Muscle layer of colon (tissue), 2 donors: ENCODE data around the gene PRKAR2A.
"Not testable (repeated sequence)": the region's sequence is repeated elsewhere in the genome, so short reads cannot be mapped to it uniquely, and the experiment has no call there.

Experiments
- H3K27ac ChIP-seq: one replicate; pipeline ENCODE4 v1.7.0; 2013; ENCODE audit warnings: low read depth, mild to moderate bottlenecking, low read length, moderate library complexity
- H3K27me3 ChIP-seq, 2 donors: one replicate each; pipeline ENCODE4 v1.7.0; 2013; ENCODE audit warnings: low read length in 2 of 2, mild to moderate bottlenecking in 2 of 2; ENCODE audit not compliant: insufficient read depth in 2 of 2, control insufficient read depth in 1 of 2
- H3K36me3 ChIP-seq: one replicate; pipeline ENCODE4 v1.7.0; 2013; ENCODE audit warnings: mild to moderate bottlenecking, low read length; ENCODE audit not compliant: insufficient read depth
- H3K4me1 ChIP-seq: one replicate; pipeline ENCODE4 v1.7.0; 2013; ENCODE audit warnings: mild to moderate bottlenecking, low read length; ENCODE audit not compliant: insufficient read depth
- H3K4me3 ChIP-seq, 2 donors: one replicate each; pipeline ENCODE4 v1.7.0; 2013; ENCODE audit warnings: low read length in 2 of 2, low read depth in 1 of 2, mild to moderate bottlenecking in 1 of 2, moderate library complexity in 1 of 2
- H3K9ac ChIP-seq: one replicate; pipeline ENCODE4 v1.7.0; 2013; ENCODE audit warnings: low read length
- H3K9me3 ChIP-seq: one replicate; pipeline ENCODE4 v1.7.0; 2013; ENCODE audit warnings: mild to moderate bottlenecking, low read length
- donor health status: abdominal sarcoma.
- donor health status: Adenocarcinoma of cecum.

Gene PRKAR2A

DNA sequence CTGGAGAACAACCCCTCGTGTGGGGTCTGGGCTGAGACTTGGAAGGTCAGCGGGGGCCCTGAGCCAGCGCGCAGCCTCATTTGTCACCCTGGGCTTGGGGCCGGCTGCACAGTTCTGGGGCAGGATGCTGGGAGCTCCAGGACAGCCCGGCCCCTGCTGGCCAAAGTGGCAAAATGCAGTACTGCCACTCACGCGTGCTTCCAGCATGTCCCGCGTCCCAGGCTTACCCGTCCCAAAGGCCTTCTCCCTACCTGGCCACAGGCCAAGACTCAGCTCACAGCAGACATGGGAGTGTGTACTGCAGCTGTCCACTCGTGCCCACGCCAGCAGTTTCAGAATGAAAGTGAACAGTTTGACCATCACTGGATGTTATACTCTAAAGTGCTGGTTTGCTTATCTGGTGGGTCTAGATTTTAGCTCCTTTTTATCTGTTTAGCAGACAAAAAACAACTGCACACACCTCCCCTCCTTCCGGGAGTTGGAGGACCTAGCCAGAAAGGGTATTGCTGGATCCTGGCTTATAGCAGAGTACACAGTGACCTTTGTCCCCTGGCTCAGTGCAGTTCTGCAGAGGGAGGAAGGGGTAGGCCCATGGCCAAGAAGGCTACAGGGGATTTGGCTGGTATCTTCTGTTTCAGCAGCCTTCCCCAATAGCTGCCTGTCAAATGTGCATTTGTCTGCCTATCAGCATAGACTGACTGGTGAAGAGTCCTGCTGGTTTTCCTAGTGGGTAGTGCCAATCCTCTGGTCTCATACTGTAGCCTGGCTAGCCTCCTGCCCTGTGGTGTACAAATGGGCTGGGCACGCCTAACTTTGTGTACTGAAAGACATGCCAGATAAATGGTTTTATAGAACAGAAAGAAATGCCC is 107.5 kb downstream of the PRKAR2A start:
- H3K9ac ChIP-seq = peak overlapping the region; percentile 17
- peaks cover 30% of the 10 kb centered on the region for H3K4me1 ChIP-seq
- H3K9me3 ChIP-seq = no peaks in the 10 kb centered on the region
- no peaks in the 10 kb centered on the region for H3K27me3 ChIP-seq
- peak overlapping the region; percentile 14 to 48 for H3K4me3 ChIP-seq
- peak overlapping the region; percentile 32 for H3K27ac ChIP-seq
- H3K36me3 ChIP-seq = no peaks in the 10 kb centered on the region

- Histone ChIP-seq H3K36me3 (no peaks in the 10 kb centered on the region), H3K4me3 (peak overlapping the region; percentile 14 to 48), H3K4me1 (peaks cover 30% of the 10 kb centered on the region), H3K9ac (no peak overlapping the region), H3K27ac (no peak overlapping the region), H3K9me3 (no peaks in the 10 kb centered on the region), H3K27me3 (no peaks in the 10 kb centered on the region)
These were observed 108.1 kb downstream of the PRKAR2A start for GRCh38 chr3:48739617-48739954.

- no peak overlapping the region for H3K27ac ChIP-seq
These were observed 108.6 kb downstream of the PRKAR2A start for GRCh38 chr3:48738926-48739616.

GRCh38 chr3:48738144-48738536 is 109.5 kb downstream of the PRKAR2A start:
- no peak overlapping the region for H3K27ac ChIP-seq
- peaks cover 30% of the 10 kb centered on the region for H3K4me1 ChIP-seq

More at GRCh38 chr3:48738926-48739616, 108.6 kb downstream of the PRKAR2A start:
- H3K27me3 ChIP-seq = no peaks in the 10 kb centered on the region
- H3K9me3 ChIP-seq = no peaks in the 10 kb centered on the region
- H3K36me3 ChIP-seq = no peaks in the 10 kb centered on the region
- peaks cover 30% of the 10 kb centered on the region for H3K4me1 ChIP-seq
- H3K9ac ChIP-seq = no peak overlapping the region
- peak overlapping the region in 1 of 2 donors; percentile 48 for H3K4me3 ChIP-seq

DNA sequence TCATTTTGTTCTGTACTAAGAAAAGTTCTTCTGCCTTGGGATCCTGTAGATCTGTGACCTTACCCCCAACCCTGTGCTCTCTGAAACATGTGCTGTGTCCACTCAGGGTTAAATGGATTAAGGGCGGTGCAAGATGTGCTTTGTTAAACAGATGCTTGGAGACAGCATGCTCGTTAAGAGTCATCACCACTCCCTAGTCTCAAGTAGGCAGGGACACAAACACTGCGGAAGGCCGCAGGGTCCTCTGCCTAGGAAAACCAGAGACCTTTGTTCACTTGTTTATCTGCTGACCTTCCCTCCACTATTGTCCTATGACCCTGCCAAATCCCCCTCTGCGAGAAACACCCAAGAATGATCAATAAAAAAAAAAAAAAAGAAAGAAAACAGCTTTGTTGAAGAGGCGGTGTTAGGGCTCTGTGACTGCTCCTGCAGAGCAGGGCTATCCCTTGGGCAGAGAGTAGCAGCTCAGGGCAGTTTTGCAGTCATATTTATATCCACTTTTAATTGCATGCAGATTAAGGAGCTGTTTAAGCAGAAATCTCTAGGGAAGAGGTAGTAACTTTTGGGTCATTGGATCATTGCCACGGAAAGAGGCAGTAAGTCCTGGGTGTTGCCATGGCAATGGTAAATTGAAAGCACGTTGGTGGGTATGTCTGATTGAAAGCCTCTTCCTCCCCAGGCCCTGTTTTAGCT is 112.5 kb downstream of the PRKAR2A start:
- H3K9ac ChIP-seq, H3K36me3 ChIP-seq, H3K4me3 ChIP-seq, H3K27ac ChIP-seq, H3K27me3 ChIP-seq, H3K9me3 ChIP-seq: not testable (repeated sequence)
- H3K4me1 ChIP-seq = peaks cover 24% of the 10 kb centered on the region

More at GRCh38 chr3:48738144-48738536, 109.5 kb downstream of the PRKAR2A start:
- Histone ChIP-seq H3K27me3 (no peaks in the 10 kb centered on the region), H3K4me3 (no peak overlapping the region), H3K9ac (no peak overlapping the region), H3K36me3 (no peaks in the 10 kb centered on the region), H3K9me3 (no peaks in the 10 kb centered on the region)

- H3K36me3 ChIP-seq, H3K27me3 ChIP-seq, H3K9me3 ChIP-seq, H3K4me3 ChIP-seq, H3K9ac ChIP-seq, H3K27ac ChIP-seq: not testable (repeated sequence)
- H3K4me1 ChIP-seq = peaks cover 18% of the 10 kb centered on the region
These were observed 113.1 kb downstream of the PRKAR2A start for GRCh38 chr3:48734541-48734940.

- not testable (repeated sequence) for H3K9me3 ChIP-seq, H3K36me3 ChIP-seq, H3K9ac ChIP-seq, H3K27ac ChIP-seq, H3K27me3 ChIP-seq, H3K4me3 ChIP-seq
- peaks cover 12% of the 10 kb centered on the region for H3K4me1 ChIP-seq
These were observed 113.7 kb downstream of the PRKAR2A start for GRCh38 chr3:48733752-48734518.

DNA sequence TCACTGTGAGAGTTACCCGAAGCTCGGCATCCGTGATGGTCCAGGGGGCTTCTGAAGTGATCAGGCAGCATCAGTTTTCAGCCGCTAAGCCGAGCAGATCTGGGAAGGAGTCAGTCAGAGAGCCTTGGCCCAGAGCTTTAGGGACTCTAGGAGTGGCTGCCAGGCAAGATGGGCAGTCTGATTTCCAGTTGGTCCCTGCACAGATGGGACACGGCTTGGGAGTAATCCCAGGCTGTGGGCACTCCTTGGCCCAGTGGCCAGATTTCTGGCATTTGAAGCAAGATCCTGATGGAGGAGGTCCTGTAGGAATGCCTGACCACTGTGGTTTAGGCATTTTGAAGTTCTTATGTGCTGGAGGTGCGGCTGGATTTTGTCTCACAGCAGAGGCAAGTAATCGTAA is 120.2 kb downstream of the PRKAR2A start:
- no peaks in the 10 kb centered on the region for H3K4me1 ChIP-seq
- no peak overlapping the region for H3K27ac ChIP-seq
- H3K9ac ChIP-seq = no peak overlapping the region
- no peaks in the 10 kb centered on the region for H3K9me3 ChIP-seq
- no peaks in the 10 kb centered on the region for H3K36me3 ChIP-seq
- H3K27me3 ChIP-seq = no peaks in the 10 kb centered on the region
- H3K4me3 ChIP-seq = no peak overlapping the region

GRCh38 chr3:48725185-48725855 is 122.4 kb downstream of the PRKAR2A start:
- not testable (repeated sequence) for H3K27ac ChIP-seq, H3K9ac ChIP-seq, H3K36me3 ChIP-seq, H3K9me3 ChIP-seq, H3K4me1 ChIP-seq, H3K4me3 ChIP-seq, H3K27me3 ChIP-seq

DNA sequence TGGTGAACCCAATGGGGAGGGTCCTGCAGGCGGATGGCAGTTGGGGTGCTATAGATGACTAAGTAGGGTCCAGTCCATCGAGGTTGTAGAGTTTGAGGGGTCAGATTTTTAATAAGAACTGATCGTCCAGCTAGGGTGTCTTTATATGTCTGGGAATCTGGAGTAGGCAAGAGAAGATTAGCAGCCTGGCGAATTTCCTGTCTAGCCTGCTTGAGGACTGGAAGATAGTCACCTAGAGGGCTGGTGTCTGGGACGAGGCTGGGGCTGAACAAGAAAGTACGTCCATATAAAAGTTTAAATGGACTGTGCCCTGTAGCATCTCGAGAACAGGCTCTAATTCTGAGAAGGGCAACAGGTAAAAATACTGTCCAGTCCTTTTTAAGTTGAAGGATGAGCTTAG is 123.9 kb downstream of the PRKAR2A start:
- H3K9me3 ChIP-seq = no peaks in the 10 kb centered on the region
- no peak overlapping the region for H3K27ac ChIP-seq
- no peak overlapping the region for H3K4me3 ChIP-seq
- H3K36me3 ChIP-seq = no peaks in the 10 kb centered on the region
- H3K27me3 ChIP-seq = no peaks in the 10 kb centered on the region
- no peak overlapping the region for H3K9ac ChIP-seq
- H3K4me1 ChIP-seq = no peaks in the 10 kb centered on the region
